NCI-H1105 treated with DMSO at 0.1 percent for 48 hours (cell line): ENCODE measurements around the gene BRD7.

Experiments
- DNase-seq: peaks from one replicate; lab custom pipeline; 2025; lab: John Stamatoyannopoulos, UW

Gene BRD7

DNA sequence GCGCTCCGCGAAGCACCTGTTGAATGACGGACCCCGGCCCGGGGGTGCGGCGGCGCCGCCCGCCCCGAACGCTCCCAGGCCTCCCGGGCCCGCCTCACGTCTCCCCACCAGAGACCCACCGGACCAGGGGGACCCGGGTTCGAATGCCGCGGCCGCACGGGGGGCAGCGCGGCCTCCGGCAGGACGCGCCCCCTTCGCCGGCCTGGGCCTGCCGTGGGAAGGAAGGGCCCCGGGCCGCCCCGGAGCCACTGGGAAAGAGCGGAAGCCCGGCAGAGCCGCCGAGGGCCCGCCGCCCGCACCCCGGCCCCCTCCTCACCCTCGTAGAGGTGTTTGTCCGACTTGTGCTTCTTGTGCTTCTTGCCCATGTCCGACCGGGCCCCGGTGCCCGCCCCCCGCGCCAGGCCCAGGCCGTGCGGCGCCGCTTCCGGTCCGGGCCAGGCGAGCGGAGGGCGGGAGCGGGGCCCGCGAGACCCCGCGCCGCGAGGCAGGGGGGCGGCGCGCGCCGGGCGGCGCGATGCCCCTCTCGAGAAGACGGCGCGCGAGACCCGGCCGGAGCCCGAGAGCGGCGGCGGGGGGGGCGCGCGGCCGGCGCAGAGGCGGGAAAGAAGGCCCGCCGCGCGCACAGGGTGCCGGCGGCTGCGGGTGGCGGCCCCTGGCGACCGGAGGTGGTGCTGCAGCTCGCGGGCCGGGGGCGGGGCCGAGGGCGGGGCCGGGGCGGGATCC is at the start of gene BRD7:
BRD7 (minus strand) TSS at position 579 of the 723 bp plus-strand sequence; CDS start at position 365, 214 bp downstream.
- peak; percentile 63 for DNase-seq

DNA sequence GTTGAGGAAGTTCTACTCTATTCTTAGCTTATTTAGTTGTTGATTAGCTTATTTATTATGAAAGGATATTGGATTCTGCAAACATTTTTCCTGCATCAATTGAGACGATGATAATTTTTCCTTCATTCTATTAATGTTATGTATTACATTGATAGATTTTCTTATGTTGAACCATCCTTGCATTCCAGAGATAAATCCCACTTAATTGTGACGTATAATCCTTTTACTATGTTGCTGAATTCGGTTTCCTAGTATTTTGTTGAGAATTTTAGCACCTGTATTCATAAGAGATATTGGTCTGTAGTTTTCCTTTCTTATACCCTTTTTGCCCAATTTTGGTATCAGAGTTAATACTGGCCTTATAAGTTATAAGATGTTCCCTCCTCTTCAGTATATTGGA is 47.6 kb upstream of the BRD7 start:
- DNase-seq, result no peak

DNA sequence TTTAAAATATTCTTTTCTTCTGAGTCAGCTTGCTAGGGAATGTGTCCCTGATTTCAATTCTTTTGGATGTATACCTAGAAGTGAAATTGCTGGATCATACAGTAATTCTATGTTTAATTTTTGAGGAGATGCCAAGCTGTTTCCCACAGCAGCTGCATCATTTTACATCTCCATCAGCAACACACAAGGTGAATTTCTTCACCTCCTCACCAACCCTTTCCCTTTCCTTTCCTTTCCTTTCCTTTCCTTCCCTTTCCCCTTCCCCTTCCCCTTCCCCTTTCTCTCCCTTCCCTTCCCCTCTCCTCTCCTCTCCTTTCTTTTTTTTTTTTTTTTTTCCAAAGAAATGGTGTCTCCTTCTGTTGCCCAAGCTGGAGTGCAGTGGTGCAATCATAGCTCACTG is 45.4 kb upstream of the BRD7 start:
- no peak for DNase-seq

DNA sequence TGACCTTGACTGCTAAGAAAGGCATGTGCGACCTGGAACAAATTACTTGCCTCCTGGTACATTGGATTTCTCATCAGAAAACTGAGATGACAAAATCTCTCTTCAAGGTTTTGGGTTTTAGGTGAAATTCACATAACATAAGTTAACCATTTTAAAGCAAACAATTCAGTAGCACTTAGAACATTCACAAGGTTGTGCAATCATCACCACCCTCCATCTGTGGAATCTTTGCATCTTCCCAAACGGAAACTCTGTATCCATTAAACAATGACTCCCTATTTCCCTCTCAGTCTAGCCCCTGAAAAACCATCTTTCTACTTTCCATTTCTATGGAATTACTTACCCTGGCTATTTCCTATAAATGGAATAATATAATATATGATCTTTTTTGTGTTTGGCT is 42.2 kb upstream of the BRD7 start:
- no peak for DNase-seq

DNA sequence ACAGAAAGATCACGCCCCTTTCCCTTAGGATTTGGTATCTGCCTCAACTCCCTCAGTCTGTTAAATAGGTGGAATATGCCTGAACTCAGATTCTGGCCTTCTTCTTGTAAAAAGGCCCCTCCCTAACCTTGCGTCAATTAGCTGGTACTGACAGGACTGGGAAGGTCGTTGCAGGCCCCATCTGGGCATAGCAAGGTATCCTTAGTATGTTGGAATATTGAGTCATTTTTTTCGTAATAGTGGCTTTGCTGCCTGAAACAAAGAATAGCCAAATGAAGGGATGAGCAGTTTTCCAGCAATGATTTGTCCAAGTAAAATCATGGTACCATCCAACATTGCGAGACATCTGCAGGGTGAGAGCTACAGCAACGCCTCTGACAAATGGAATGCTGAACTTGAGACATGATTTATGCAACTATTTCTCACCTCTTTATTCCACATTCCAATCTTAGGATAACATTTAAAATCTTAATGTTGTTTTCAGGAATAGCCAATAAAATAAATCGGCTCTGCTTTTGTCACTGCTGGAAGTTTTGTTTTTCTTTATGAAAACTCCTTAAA is 39.3 kb upstream of the BRD7 start:
- no peak for DNase-seq

DNA sequence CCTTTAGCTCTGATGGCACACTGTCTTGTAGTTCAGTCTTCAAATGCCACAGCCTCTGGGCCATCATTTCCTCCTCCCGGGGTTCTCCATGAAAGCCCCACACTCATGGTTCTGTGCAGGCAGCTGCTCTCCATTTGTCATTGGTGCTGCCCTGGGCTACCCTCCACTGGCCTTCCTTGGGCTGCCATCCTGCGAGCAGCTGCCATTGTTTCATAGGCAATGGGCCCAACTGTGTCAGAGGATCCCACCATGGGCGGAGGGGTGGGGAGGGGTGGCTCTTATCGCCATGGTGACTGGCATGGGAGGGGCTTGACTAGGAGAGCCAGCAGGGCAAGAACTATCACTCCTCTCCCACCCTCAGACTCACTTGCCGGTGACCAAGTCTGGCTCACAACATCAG is 38.6 kb upstream of the BRD7 start:
- DNase-seq, result no peak

DNA sequence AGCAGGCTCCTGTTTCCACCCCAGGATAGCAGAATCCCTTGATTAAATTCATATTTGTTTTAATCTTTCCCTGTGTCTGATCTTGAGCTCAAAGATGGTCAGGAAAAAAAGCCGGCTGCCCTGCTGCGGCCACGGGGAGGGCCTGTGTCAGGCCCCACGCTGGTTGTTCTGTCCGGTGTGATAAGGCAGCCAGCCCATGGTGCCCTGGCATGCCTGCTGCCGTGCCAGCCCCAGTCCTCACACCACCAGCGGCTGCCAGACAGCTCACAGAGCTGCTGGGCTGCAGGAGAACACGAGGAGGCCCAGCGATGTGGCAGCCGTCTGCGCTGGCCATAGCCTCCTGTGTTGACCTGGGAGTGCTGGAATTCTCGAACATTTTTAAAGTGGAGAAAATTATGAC is 34.7 kb upstream of the BRD7 start:
- no peak for DNase-seq

DNA sequence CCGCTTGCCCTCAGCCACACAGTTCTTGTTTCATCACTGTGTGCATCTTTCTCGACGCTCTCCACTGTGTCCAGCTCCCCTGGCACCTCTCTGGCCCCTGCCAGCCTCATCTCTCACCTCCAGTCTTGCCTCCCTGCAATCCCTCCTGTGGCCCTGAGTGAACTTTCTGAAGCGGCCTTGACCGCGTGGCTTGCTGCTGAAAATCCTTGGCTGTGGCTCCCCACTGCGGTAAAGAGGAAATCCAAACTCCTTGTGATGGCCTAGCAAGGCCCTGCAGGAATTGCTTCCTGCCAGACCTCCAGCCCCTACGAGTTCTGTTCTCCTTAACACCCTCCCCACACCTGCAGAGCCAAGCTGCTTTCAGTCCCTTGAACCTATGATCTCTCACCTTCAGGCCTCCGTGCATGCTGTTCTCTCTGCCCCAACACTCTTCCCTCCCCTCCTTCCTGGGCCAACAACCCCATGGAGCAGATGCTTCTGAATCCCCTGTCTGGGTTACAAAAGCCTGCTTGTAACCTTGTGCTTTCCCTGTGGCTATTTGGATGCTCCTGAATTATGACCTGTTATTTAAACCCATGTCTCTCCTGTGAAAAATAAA is 33.6 kb upstream of the BRD7 start:
- no peak for DNase-seq

DNA sequence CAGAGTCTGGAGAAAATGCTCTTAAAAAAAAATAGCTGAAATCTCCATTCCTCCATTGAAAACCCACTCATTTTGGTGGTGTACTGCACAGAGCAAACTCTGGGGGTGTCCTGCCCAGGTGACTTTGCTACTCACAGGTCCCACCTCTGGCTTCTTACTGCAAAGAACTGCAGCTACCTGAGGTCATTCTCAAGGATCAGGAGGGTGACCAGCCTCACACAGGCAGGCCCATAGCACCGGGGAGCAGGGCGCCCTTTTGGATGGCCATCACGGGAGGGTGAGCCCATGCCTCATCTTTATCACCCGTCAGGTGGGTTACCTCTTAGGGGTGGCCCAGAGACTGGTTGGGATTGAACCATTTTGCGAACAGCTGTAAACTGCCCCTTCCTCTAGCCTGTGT is 32.6 kb upstream of the BRD7 start:
- no peak for DNase-seq

DNA sequence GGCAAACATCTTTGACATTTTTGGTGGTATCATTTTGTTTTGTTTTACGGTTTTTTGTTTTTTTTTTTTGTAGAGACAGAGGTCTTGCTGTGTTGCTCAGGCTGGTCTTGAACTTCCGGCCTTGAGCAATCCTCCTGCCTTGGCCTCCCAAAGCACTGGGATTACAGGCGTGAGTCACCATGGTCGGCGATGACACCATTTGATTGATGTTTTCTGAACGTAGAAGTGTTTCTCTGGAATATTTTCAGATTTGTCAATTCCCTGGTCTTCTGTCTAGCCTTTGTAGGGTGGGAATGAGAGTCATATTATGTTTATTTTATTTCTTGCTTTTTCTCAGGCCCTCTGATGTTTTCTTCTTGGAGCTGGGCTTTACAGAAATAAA is 32.2 kb upstream of the BRD7 start:
- no peak for DNase-seq

DNA sequence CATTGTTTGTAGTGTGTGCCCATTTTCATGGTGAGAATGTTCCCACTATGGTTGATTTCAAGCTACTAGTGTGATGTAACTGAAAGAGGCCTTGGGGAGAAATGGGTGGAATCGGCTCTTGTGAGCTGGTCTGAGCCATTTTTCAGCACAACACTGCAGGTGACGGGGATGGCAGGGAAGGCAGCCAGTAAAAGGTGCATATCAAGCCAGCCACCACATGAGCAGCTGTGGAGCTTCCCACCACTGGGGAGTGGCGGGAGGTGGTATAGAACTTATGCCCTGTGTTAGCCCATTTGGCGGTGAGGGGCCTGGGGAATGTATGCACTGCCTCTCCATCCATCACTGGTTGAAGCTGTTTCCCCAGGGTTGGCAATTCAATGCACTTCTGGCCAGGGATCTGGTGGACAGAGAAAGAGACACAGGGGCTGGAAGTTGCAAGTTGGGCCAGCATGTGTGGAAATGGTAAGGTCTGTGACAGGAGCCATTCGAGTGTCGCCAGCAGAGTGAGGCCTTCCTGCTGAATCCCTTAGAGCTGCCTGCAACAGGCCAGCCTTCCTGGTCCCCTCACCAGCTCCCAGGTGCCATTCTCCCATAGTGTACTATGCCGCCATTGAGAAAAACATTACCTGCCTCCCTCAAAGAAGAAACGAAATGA is 31.7 kb upstream of the BRD7 start:
- no peak for DNase-seq

DNA sequence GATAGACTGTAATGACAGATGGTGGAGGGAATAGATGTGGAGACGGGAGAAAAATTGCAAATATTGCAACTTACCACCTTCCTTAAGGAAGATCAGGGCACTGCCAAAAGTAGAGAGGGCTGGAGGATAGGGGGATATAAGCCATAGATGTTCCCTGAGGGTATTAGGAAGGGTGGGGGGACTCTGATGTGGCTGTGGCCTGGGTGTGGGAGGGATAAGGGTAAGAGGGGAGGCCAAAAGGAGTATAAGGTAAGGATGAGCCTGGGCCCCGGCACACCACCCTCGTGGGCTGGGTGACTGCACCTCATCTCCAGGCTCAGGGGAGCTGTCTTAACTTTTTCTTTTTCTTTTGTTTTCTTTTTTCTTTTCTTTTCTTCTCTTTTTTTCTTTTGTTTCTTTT is 30.6 kb upstream of the BRD7 start:
- no peak for DNase-seq

DNA sequence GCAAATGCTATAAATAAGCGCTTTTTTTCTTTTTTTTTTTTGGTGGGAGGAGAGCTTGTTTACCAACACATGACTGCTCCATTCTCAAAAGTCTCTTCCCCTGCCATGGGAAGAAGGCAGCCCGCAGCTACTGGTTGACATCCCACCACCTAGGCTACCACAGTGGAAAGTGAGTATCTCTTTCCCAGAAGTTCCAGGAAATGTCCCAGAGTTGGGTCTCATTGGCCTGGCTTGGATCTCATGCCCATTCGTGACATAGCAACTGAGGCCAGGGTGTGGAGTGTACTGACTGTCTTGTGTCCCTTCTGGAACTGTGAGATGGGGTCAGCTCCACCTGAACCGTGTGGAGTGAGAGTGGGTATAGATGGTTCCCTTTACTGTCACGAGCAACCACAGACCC is 29.5 kb upstream of the BRD7 start:
- no peak for DNase-seq

DNA sequence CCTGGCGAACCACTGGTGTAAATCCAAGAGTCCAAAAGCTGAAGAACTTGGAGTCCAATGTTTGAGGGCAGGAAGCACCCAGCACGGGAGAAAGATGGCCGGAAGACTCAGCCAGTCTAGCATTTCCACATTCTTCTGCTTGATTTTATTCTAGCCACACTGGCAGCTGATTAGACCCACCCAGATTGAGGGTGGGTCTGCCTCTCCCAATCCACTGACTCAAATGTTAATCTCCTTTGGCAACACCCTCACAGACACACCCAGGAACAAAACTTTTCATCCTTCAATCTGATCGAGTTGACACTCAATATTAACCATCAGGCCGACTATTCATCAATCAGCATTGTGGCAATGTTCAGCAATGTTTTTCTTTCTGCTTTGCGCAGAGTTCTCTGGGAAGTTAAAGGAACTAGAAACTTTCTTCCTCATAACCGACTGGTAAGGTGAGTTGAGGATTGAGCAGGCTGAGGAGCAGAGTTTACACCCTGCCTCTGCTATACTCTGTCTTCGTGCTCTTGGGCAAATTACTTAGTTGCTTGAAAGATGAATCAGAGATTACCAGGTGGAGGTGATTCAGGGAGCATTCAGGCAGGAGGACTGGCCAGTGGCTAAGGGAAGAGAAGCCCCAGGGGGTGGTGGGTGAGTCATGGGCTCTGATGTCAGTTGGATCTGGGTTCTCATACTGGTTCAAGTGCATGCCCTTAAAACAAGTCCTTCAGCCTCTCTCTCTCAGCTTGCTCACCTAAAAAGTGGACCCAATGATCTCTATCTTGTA is 28.2 kb upstream of the BRD7 start:
- no peak for DNase-seq

DNA sequence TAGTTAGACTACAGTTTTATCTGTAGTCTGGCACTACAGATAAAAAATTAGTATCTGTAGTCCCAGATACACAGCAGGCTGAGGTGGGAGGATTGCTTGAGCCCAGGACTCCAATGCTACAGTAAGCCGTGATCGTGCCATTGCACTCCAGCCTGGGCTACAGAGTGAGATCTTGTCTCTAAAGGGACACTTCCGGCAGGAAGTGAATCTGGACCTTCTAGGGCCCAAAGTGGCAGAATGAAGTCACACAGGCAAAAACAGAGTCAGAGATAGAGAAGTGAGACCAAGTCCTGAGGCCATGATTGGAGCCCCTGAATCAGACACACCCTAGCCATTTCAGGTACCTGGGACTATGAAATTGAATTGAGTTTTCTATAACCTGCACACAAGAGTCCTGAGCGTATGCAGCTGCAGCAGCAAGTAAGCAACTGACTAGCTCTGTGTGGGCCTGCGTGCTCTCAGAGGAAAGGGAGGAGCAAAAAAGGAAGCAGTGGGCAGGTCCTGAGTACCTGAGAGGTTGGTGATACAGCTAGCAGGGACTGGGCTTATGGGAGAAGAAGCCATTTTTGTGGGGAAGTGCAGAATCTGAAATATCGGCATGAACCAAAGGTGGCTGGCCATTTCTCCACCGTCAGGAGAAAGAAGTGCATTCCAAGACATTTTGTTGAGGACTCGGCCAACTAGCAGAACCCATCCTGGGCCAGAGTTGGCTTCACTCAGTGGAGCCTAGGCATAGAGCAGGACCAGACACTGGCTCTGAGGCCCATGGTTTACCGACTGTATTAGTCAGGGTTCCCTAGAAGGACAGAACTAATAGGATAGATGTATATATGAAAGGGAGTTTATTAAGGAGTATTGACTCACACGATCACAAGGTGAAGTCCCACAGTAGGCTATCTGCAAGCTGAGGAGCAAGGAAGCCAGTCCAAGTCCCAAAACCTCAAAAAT is 27.2 kb upstream of the BRD7 start:
- DNase-seq, result no peak

DNA sequence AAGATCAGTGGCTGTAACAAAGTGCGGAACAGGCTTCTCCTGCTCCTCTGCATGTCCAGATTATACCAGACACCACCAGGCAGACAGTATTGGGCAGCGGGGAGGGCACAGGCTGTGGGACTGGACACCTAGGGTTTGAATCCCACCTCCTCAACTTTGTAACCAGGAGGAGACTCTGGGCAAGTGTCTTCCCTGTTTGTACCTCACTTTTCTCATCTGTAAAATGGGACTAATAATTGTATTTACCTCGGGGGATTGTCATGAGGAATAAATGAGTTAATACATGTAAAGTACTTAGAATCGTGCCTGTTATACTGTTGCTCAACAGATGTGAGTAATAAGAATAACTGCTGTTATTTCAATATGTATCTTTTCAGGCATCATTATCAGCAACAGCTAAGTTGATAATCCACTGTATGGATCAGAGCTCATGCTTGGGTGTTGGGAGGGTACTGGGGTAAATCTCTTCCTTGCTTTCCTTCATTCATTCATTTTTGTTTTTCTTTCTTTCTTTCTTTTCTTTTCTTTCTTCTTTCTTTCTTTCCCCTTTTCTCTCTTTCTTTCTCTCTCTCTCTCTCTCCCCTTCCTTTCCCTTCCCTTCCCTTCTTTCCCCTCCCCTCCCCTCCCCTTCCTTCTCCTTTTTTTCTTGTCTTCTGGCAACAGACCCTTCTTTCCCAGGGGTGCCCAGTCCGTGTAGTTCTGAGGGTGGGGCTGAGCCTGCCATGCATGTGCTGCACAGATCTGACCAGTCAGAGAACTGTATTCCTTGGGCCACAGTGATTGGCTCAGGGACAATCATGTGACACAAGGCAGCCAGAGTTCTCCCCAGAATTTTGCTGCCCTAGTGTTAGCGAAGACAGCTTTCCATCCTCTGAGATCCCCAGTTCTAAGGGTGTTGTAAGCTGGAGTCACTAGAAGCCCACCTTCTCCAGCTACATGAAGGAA is 25.3 kb upstream of the BRD7 start:
- DNase-seq, result no peak

DNA sequence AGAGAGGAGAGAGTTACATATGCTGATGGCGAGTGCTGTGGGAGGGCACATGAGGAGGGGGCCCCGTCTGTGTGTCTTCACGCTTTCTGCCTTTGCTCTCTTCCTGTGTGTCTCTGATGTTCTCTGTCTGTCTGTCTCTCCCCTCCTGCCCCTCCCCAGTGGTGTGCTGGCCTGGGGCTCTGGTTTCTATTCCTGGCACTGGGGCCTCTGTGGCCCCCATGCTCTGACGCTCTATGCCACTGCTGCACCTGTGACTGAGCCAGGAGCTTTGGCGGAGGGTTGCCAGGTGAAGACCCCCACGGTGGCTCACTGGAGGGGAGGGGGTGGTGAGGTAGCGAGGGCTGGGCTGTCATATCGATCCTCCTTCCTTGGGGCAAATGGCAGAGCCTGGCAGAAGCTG is 24.6 kb upstream of the BRD7 start:
- DNase-seq, result no peak

DNA sequence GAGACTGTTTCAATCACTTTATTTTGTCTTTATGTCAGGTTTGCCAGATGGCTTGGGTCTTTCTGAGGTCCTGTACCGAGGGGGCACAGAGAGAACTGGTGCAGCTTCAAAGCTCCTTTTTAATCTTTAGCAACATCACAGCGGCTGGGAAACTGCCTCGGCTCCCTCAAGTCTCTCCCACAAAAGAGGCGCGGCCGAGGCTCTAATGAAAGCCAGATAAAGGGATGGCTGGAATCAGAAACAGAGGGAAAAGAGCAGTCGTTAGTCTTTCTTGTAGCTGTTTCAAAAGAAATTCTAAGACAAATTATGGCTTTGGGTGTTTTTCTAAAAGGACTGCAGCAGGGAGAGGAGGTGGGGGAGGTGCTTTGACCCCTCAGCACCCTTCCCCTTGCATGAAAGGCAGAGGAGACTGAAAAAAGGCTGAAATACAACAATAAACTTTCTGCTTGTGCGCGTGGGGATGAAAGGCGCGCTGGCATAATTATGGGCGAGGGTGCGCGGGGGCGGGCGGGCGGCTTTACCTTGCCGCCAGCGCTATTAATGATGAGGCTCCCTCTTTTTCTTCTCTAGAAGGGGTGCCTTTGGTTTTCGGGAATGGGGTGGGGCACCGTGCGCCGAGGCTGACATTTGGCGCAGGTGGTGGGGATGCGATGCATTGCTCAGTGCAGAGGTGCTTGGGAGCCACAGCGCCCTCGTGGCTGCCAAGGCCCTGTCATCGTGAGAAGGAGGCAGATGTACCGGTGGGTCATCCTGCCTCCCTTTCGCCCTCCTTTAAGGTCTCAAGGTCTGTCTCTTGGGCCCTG is 22.3 kb upstream of the BRD7 start:
- DNase-seq, result no peak

DNA sequence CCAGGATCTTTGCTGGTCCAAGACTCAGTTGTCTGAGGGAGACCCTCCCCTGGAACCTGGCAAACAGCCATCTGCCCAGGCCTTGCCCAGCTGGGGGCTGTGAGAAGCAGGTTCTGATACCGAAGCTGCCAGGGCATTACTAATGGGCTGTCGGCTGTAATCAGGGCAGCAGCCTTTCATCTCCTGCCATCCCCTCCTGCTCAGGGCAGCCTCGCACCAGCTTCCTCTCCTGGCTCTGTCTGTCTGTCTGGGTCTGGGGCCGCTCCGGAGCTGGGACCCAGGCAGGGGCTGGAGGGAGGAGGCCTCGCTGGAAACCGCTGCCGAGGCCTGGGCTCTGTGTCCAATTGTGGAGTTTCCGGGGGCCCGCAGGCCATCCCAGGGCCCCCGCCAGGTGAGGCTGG is 21.6 kb upstream of the BRD7 start:
- DNase-seq, result no peak
